HG03520 (cell line): ENCODE measurements around the gene TRABD2A.
"Not testable (repeated sequence)": the region's sequence is repeated elsewhere in the genome, so short reads cannot be mapped to it uniquely, and the experiment has no call there.

ENCODE experiments used
- ATAC-seq: cut with Tn5 transposase; IDR thresholded peaks from one replicate; pipeline ENCODE4 v1.9.1; 2021; ENCODE audit warnings: mild to moderate bottlenecking, moderate library complexity; ENCODE audit not compliant: unreplicated experiment

The TRABD2A gene

DNA sequence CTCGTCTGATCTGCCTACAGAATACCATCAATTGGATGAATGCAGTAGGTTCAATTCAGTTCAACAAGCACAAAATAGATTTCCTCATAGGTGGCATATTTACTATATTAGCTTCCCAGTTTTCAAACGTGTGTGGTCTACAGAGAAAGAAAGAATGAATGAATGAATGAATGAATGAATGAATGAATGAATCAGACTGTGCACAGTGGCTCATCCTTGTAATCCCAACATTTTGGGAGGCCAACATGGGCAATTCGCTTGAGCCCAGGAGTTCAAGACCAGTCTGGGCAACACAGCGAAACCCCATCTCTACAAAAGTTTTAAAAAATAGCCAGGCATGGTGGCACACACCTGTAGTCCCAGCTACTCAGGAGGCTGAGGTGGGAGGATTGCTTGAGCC is 94.9 kb downstream of the TRABD2A start:
- ATAC-seq: no peak

DNA sequence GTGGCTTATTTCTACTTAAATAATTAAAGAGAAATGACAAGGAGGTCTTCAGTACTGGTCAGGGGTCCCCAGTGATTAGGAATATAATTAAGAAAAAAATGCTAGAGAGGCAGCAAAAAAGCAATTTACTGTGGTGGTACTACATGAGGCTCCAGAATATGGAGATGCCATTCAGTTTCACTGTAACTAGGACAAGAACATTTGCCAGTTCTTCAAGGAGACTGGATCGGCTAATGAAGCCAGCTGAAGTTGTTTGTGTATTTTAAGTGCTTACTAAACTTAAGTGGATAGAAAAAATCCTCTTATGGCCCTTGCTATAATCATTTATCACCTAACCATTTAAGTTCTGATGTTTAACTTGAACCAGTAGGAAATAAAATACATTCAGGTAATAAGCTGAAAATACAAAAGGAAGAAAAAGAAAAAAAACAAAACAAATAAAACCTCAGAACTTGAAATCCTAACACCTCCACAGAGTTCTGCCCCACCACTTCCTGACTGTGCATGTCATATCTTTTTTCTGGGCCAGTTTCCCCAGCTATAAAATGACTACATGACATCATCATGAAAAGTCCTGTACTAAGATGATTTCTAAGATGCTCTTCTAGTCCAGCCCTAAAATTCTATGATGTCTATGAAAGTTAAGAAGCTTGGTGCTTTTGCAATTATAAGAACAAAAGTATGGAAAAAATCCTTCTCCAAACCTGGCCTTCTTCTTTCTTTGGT is 98.0 kb downstream of the TRABD2A start:
- no peak for ATAC-seq

DNA sequence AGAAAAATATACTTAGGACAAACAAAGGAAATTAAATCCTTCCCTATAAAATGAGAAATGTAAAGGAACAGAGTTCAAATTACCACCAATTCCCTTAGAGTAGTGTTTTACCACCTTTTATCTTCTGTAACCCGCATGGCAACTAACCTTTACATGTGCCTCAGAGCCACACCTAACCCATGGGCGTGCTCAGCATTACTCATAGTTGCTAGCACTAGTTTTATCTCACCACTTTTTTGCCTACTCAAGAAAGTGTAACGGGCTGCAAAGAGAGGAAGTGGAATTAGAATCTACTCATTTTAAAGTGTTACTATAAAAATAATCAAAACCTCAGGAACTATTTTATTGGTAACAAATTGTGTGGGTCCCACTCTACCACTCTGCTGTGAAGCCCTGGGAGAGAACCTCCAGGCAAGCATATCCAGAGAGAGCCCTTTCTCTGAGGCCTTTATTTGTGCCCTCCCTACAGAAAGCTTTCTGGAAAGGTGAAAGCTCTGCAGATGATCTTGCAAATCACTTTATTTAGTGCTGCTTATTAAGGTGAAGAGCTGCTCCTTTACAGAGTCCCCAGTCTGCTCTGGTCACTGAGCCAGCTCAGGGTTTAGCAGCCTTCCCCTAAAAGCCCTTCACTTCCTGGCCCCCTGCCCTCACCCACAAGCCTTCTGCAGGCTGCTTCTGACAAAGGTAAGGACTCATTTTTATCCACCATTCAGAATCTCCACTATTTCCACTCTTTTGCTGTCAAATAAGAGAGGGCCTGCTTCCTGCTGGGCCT is 98.8 kb downstream of the TRABD2A start:
- ATAC-seq: peak; percentile 86

GRCh38 chr2:84779781-84780180 is 101.1 kb downstream of the TRABD2A start:
- ATAC-seq: no peak

- ATAC-seq: no peak
Observed at GRCh38 chr2:84778911-84779690, 101.8 kb downstream of the TRABD2A start.

DNA sequence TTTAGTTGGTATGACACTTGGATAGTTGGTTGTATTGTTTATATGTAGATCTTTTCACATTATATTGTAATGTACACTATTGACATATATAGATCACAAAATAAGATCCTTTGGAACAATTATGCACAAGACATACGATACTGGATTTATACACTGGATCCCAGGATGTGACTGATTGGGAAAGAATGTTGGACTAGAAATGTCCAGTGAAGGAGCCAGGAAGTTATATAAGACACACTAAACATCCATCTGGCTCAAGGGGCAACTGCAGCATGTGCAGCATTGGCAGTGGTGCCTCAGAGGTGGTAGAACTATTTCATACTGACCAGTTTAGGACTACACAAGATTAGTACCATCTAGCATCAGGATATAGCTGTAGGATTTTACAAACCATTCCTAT is 104.9 kb downstream of the TRABD2A start:
- ATAC-seq: no peak

- not testable (repeated sequence) for ATAC-seq
Observed at GRCh38 chr2:84773562-84773961, 107.3 kb downstream of the TRABD2A start.
